ENCODE measurements around the gene SLC9A2.

Gene SLC9A2

DNA sequence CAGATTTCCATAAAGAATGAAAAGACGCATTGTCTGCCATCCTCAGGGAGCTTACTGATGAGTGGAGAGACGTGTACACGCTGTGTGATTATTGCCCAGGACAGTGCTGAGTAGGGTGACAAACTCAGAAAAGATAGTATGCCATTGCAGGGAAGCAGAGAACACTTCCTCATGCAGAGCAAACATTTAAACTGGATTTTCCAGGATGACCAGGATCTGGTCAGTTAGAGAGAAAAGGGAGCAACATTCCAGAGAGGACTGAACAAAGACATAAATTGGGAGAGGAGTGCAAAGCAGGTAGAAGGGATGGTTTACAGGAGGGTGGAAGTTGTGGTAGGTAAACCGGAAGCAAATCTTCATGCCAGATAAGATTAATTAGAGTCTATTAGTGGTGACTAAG is 2.3 kb downstream of the SLC9A2 start:
- DNase-seq: no peak

DNA sequence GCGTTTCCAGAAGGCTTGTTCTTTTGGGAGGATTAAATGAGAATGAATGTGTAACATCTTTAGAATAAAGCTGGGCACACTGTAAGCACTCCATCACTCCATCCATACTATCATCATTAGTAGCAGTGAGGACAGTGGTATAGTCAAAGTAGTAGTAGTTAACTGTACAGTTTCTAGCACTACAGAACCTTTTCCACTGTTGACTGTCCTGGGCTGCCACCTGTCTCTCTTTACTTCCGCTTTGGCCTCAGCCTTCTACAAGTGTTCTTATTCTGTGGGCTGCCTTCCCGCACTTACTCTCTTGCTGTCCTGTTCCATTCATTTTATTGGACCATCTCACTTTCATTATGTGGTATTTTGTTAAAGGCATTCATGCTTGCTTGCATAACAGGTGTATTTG is 3.3 kb downstream of the SLC9A2 start:
- DNase-seq: no peak

DNA sequence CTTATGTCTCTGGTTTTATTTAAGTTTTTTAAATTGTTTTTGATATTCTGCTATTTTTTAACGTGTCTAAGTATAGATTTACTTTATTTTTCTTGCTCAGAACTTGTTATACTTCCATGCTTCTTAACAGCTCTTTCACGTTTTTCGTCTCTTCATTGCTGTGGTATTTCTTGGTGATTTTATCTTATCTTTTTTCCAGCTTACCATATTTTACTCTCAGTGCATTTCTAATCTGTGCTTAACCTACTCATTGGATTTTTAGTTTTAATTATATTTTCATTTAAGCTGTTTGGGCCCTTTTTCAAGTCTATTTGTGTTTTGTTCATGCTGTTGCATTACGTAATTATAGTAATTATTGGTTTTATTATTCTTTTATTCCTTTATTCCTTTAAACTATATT is 11.1 kb downstream of the SLC9A2 start:
- no peak for DNase-seq

DNA sequence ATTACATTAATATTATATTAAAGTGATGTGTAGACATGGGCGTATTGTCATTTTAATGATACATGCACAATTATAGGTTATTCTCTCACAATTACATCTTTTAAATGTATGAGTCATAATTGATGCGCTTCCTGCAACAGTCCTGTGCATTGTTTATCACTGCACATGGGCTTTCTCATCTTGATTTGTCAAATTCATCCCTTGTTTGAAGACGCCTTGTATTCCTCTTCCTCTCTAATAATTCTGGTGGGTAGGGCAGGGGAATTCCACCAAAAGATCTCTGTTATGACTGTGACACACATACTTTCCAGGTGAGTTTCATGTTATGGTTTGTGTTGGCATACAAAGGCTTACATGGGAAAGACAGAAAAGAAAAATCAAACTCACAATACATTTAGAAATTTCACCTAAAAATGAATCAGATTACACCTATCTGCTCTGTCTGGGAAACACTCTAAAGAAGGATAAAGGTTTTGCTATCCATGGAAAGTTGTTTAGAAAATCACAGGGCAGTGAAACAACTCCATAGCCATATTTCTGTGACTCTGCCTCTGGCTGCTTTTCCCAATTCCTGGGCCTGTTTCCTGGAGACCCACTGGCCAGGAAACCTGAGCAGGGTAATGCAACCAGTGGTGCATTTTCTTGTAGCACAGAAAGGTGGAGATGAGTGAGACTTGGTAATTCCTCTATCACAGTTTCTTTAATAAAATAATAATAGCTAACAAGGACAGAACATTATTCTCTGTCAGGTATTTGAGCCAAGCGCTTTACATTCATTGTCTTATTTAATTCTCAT is 13.2 kb downstream of the SLC9A2 start:
- DNase-seq: no peak

DNA sequence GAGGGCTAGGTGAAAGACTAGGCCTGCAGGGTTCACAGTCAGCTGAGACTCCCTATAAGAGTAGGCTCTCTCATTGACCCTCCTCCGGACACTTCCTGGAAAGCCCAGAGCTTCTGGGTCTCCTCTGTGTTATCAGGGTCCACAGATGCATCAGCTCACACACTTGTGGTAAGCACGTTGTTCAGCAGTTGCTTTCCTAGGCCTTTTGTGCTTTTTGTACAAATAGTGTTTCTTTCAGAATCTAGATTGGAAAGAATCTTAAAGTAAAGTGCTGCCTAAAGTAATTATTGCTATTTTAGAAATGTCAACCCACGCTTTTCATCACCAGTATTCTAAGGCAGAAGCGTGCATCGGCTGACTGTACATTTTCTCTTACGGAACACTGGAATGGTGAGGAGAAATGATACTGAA is 15.5 kb downstream of the SLC9A2 start:
- DNase-seq: no peak

DNA sequence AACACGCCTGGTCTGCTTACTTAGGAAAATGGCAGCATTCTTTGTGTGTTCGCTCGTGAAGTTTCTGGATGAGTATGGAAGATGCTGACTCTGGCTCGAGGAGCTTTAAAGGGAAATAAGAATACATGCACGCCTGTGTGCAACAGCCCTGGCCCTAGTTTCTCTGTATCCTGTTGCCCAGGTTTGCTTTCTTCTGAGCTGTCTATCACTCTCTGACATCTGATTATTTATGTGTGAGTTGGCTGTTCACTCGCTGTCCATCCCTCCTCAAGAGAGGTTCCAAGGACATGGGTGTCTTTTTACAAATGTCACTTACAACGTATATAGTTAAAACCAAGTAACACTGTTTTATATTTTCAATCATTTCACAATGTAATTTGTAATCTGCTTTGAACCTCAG is 16.0 kb downstream of the SLC9A2 start:
- no peak for DNase-seq

DNA sequence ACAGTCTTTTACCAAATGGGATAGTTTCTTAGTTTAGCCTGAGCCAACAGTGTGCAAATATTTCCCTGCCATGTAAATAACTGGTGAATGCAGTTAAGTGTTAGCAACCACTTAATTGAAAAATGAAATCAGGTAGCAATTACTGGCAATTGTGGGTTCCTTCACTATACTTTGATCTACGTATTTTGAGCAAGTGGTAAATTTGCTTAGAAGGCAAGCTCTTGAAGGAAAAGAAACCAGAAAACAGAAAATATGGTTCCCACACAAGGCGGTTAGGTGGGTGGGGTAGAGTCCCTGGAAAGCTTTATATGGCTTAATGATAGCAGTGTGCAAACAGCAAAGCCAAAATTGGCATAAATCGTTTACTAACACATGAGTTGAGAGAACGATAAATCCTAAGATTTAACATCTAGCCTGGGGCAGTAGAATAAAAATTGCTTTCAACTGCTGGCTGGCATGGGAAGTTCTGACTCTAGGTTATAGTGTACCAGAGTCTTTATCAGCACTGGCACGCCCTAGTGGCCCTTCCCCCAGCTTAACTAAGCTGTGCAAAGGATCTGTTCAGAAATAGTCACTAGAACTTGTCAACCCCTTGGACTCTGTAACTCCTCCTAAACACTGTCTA is 17.0 kb downstream of the SLC9A2 start:
- no peak for DNase-seq

DNA sequence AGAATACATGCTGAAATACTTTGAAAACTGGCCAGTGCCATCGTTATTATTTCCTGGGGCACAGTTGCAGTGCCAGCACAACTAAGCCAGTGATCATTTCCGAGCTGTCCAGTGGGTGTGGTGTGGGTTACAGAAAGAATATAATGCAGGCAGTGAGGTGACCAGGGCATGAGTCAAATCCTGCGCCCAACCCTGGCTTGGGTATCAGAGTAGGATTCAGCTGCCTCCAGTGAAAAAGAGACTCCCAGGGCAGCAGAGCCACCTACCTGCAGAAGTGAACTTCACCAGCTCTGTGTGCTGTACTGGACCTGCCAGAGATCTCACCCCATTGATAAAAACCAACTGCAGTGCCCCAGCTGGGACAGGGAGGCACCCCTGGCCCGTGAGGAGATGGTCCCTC is 18.0 kb downstream of the SLC9A2 start:
- DNase-seq: no peak

DNA sequence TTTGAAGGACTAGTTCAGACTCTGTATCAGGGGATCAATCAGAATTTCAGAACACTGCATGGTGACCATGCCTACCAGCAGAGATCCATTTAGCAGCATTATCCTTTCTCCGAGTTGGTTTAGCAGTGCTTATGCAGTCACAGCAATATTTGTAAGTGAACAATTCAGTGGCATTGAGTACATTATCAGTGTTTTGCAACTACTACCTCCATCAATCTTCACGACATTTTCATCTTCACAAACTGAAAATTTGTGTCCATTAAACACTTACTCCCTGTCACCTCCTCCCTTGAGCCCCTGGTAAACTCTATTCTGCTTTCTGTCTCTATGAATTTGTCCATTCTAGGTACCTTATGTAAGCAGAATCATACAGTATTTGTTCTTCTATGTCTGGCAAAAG is 20.1 kb downstream of the SLC9A2 start:
- no peak for DNase-seq

DNA sequence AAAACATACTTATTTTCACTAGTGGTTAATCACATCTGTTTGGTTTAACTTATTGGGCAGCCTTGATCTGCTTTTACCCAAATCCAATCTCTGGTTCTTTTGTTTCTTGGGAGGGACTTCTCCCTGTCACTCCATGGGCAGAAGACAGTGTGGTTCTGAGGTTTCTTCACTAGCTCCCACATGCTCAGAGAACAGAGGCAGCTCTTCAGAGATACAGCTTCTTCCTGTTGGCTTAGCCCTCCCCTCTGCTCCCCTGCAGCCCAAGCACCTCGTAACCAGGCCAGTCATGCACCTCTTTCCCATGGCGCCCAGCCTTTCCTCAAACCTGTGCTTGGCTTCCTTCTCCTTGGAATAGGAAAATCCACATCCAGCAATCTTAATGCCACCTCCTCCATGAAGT is 32.8 kb downstream of the SLC9A2 start:
- DNase-seq: no peak

DNA sequence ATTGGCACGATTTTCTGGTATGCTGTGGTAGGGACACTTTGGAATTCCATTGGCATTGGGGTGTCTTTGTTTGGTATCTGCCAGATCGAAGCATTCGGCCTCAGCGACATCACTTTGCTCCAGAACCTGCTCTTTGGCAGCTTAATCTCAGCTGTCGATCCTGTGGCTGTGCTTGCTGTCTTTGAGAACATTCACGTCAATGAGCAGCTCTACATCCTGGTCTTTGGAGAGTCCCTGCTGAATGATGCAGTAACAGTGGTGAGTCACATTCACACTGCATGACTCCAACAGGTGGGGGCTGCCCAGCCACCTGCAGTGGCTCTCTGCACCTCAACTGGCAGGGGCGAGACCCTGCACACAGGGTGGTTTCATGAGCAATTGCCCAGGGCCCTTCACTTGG is 38.4 kb downstream of the SLC9A2 start:
- no peak for DNase-seq

DNA sequence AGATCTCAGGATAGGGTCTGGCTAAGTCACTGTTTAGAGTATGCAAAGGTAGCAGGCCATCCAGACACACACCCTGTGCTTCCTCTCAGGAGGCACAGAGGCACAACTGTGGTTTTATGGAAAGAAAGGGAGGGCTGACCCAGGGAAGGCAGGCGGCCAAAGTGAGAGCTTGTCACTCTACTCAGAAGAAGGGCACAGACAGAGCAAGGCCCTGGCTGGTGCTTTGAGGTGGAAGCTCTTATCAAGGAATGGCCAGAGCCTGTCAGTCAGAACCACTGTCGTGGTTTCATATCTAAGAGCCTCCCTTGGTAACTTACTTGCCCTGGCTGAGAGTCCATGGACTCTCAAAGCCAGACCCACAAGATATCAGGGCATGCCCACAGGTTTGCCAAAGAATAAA is 40.7 kb downstream of the SLC9A2 start:
- no peak for DNase-seq

DNA sequence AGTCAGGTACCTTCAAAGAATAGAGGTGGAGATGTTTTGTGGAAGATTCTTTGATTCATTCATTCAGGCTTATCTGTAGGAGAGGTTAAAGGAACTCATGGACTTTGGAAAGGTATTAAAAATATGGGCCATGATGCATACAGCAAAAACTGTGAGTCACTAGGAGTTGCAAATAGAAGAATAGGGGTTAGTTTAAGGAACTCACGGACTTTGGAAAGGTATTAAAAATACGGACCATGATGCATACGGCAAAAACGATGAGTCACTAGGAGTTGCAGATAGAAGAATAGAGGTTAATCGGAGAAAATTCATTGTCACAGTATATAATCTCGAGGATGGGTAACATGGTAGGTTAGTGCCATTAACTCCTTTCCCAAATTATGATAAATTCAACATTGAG is 41.2 kb downstream of the SLC9A2 start:
- no peak for DNase-seq

DNA sequence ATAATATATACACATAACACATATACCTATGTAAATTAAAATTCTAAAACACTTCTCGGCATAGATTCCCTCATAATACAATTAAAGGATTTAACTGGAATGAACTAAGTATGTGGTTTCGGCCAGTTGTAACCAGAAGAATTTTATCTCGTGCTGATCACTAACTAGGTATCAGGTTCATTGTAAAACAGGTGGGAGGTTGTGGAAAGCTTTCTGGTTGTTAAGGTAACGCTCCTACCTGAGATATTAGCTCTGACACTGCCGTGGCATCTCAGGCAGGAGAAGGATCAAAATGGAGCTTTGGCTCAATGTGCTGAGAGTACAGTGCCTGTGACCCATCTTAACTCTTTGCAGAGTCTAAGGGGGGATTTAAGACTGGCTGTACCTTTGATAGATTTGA is 42.5 kb downstream of the SLC9A2 start:
- DNase-seq: no peak

DNA sequence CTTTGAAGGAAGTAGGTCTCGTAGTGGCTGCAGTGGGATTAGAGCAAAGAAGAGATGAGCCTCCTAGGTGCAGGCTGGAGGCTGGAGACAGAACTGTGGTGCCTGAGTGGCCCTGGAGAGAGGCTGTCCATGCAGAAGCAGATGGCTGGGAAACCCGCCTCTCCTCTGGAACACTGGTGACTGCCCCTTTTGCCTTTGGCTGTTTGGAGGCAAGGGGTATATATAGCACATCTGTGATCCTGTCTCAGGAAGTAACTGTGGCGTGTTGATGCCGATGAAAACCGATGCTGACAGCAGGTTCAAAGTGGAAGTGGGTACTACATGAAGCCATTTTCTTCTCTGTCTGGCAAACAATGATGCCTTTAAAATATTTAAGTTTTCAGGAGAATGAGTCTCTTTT is 43.5 kb downstream of the SLC9A2 start:
- DNase-seq: no peak

DNA sequence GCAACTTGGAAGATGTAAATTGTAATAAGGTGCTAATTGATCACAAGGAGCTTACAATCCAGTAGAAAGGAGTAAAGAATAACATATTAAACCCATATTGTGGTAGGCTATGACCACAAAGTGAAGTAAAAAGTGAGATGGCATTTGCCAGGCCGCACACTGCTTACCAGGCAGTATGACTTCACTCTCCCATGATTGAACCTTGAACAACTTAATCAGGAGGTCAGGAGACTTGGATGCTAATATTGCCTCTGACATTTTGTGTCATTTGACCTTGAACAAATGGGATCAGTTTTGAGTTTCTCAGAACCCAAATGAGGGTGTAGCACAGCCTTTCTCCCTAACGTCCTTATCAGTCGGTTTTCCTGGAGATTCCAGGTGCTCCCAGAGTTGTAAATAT is 44.0 kb downstream of the SLC9A2 start:
- DNase-seq: no peak

DNA sequence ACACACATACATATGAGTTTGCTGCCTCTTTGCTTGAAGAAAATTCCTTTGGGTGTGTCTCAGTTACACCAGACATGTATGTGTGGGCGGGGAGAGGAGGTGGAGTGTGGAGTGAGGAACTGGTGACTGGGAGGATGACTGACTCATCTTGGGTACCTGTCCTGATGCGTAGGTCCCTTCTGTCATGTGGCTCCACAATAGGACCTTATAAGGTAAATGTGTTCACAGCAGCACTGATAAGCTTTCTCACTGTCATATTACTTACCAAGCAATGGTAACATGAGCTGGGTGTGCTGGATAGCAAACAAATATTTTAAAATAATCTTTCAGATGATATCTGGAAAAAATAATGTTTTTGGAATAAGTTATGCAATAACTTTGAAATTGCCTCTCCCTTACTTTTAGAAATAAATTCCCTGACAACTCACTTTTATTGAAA is 45.1 kb downstream of the SLC9A2 start:
- peak; percentile 6 for DNase-seq

DNA sequence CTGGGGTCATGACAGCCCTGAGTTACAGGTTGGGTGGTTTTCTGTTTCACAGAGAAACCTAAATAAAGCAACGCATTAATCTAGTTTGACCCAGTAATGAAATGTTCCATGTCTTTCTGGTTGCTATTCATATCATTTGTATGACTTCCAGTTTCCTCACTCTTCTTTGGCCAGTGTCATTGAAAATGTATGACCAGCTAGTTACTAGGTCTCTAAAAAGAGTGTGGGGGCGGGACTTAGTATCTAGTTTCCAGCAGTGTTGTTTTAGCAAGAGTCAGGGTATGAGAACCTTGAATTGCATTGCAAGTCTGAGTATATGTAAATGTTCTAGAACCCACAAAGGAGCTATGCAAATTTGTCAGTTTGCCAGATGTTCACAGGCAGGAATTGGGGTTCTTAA is 47.7 kb downstream of the SLC9A2 start:
- DNase-seq: no peak

DNA sequence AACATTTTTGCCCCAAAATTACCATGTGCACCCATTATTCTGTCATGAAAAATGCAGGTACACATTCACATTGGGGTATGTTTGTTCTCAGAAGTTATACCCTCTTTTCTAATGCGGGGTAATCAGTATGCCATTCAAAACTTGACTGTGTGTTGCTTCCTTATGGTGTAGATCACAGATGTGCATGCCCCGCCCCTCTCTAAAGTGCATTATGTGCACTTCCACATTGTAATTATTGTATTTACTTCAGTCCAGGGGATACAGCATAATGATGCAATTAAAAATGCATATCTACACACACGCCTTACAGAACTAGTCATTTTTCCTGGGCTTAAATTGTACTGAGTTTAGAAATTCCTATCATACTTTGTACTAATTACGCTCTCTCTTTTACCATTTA is 48.8 kb downstream of the SLC9A2 start:
- no peak for DNase-seq

DNA sequence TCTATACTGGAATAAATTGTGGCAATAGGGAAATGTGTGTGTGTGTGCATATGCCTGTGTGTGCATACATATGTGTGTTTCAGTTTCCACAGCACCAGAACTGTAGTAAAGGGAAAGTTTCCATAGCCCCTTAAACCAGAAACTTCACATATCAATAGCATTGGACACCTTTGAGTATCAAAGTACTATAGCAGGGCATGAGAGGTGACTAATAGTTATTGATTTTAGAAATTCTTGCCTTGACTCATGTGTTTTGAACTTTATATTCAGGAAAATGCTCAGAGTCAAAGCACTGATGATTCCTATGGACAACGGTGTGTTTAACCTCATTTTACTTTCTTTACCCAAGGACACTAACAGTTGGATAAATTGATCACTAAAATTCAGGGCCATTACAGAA is 50.0 kb downstream of the SLC9A2 start:
- DNase-seq: no peak

DNA sequence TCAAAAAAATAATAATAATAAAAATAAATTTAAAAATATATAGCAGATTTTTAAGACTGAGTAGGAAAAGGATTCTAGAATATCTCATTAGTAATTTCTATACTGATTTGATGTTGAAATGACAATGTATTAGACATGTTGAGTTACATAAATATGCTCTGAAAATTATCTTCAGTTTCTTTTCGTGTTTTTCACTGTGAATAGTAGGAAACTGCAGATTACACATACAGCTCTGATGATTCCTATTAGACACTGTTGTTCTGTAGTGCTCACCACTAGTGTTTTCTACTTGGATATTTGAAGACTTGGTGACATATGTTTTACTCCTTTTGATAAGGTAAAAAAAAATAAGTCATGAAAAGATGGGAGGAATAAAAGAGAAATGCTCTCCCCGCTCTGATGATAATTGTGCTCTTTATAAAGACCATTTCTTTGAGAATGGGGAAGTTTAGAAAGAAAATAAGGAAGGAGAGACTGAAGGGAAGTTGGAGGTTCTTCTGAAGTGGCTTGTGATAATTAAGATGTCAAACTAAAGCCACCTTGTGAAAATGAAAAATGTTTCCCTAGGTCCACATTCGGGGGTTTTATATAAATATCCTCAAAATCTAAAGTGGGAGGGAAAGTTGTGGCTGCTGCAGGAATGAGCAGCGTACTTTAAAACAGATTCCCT is 52.9 kb downstream of the SLC9A2 start:
- no peak for DNase-seq

DNA sequence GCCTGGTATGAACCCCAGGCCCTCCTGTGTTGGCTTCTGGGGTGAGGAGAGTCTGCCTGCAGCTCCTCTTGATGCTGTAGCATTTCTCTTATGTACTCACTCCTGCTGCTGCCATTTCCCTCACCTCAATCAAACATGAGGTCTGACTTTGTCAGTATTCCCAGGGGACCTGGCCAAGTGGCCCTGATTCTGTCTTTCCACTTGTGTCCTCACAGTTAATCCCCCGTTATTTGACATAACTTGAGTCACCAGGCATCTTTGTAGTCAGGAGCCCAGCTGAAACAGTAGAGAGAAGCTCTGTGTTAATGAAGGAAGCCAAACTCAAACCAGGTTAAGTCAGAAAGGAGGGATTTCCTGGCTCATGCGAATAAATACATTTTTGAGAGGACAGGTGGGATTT is 55.0 kb downstream of the SLC9A2 start:
- no peak for DNase-seq

DNA sequence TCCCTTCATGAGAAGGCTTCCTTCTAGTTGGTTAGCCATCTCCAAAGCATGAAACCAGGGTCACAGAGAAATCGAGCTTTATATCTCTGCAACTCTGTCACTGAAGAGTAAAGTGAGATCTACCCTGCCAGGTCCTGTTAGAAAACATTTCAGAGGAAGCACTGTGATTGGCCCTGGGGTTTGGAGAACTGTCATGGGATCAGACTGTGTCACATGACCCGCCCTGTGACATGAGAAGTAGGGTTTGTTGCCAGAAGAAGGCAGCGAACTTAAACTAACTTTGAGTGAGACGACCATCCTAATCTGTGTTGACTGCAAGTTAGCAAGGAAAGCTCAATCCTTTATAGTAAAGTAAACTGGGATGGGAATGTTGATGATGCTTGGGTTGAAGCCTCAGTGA is 55.5 kb downstream of the SLC9A2 start:
- no peak for DNase-seq
